HEK293 (cell line): Measurements from ENCODE around the gene S100A2.

ENCODE experiments used
- CTCF ChIA-PET: fragments of 350-600 bp; formaldehyde crosslinking; extraction: SDS; loops from one replicate; lab custom pipeline; 2021; ENCODE audit warnings: antibody characterized with exemption; lab: Yijun Ruan, JAX
- POLR2A ChIA-PET: fragments of 300-600 bp; formaldehyde crosslinking; extraction: SDS; loops from one replicate; lab custom pipeline; 2020; ENCODE audit warnings: antibody characterized with exemption, inconsistent platforms; lab: Yijun Ruan, JAX
- H3K27ac ChIP-seq: fragments of 200-500 bp; sonication (Bioruptor generic); 2 replicates; pipeline ENCODE4 v1.5.1; 2014; ENCODE audit warnings: low read depth, low read length, control low read depth, inconsistent platforms; ENCODE audit errors: extremely low read depth
- H3K36me3 ChIP-seq, 2 experiments: fragments of 200-500 bp in 1 of 2; sonication (Bioruptor generic) in 1 of 2; 1 replicate in 1 of 2; 2 replicates in 1 of 2; pipeline ENCODE4 v1.5.1; 2014 to 2017; ENCODE audit warnings: inconsistent platforms in 2 of 2, low read length in 2 of 2; ENCODE audit not compliant: control insufficient read depth in 2 of 2, insufficient read depth in 1 of 2
- H3K4me1 ChIP-seq: fragments of 200-500 bp; sonication (Bioruptor generic); 2 replicates; pipeline ENCODE4 v1.5.1; 2014; ENCODE audit warnings: mild to moderate bottlenecking, low read length, inconsistent platforms; ENCODE audit not compliant: control insufficient read depth, insufficient read depth
- H3K4me3 ChIP-seq: 2 replicates; pipeline ENCODE4 v1.5.1; 2011; ENCODE audit warnings: low read depth, mild to moderate bottlenecking, control low read depth, low read length, moderate library complexity
- H3K9me3 ChIP-seq: fragments of 200-500 bp; sonication (Bioruptor generic); 2 replicates; pipeline ENCODE4 v1.5.1; 2014; ENCODE audit warnings: low read depth, low read length, inconsistent platforms; ENCODE audit not compliant: control insufficient read depth, insufficient read depth
- EGR2 ChIP-seq: fragments of 450-650 bp; formaldehyde crosslinking; IDR thresholded peaks from 2 replicates; pipeline ENCODE4 v1.5.1; 2016; ENCODE audit warnings: low read depth, missing biosample characterization, missing genetic modification characterization
- KLF17 ChIP-seq: fragments of 450-650 bp; formaldehyde crosslinking; IDR thresholded peaks from 2 replicates; pipeline ENCODE4 v1.5.1; 2016; ENCODE audit warnings: missing biosample characterization, missing genetic modification characterization
- SP7 ChIP-seq: fragments of 450-650 bp; formaldehyde crosslinking; IDR thresholded peaks from 2 replicates; pipeline ENCODE4 v1.5.1; 2016; ENCODE audit warnings: missing biosample characterization, missing genetic modification characterization
- ZBTB10 ChIP-seq: fragments of 450-650 bp; formaldehyde crosslinking; IDR thresholded peaks from 2 replicates; pipeline ENCODE4 v1.5.1; 2016; ENCODE audit warnings: missing biosample characterization, missing genetic modification characterization
- ZBTB11 ChIP-seq: fragments of 450-650 bp; formaldehyde crosslinking; conservative IDR thresholded peaks from 2 replicates; pipeline ENCODE4 v1.5.1; 2016; ENCODE audit warnings: low read depth, missing biosample characterization, missing genetic modification characterization
- ZFP69B ChIP-seq: fragments of 450-650 bp; formaldehyde crosslinking; IDR thresholded peaks from 2 replicates; pipeline ENCODE4 v1.5.1; 2016; ENCODE audit warnings: missing biosample characterization, missing genetic modification characterization
- ZNF214 ChIP-seq: fragments of 450-650 bp; formaldehyde crosslinking; IDR thresholded peaks from 2 replicates; pipeline ENCODE4 v1.5.1; 2017; ENCODE audit warnings: missing biosample characterization, mild to moderate bottlenecking, missing genetic modification characterization, borderline replicate concordance
- ZNF239 ChIP-seq: fragments of 450-650 bp; formaldehyde crosslinking; IDR thresholded peaks from 2 replicates; pipeline ENCODE4 v1.5.1; 2016; ENCODE audit warnings: missing biosample characterization, missing genetic modification characterization
- ZNF248 ChIP-seq: fragments of 450-650 bp; formaldehyde crosslinking; IDR thresholded peaks from 2 replicates; pipeline ENCODE4 v1.5.1; 2017; ENCODE audit warnings: missing biosample characterization, missing genetic modification characterization
- ZNF280D ChIP-seq: fragments of 450-650 bp; formaldehyde crosslinking; IDR thresholded peaks from 2 replicates; pipeline ENCODE4 v1.5.1; 2016; ENCODE audit warnings: missing biosample characterization, missing genetic modification characterization
- ZNF324 ChIP-seq: fragments of 450-650 bp; formaldehyde crosslinking; IDR thresholded peaks from 2 replicates; pipeline ENCODE4 v1.5.1; 2016; ENCODE audit warnings: missing biosample characterization, missing genetic modification characterization
- ZNF350 ChIP-seq: fragments of 450-650 bp; formaldehyde crosslinking; IDR thresholded peaks from 2 replicates; pipeline ENCODE4 v1.5.0; 2017; ENCODE audit warnings: missing biosample characterization, mild to moderate bottlenecking, missing genetic modification characterization
- ZNF404 ChIP-seq: fragments of 450-650 bp; formaldehyde crosslinking; IDR thresholded peaks from 2 replicates; pipeline ENCODE4 v1.5.1; 2017; ENCODE audit warnings: missing biosample characterization, missing genetic modification characterization
- ZNF514 ChIP-seq: fragments of 450-650 bp; formaldehyde crosslinking; IDR thresholded peaks from 2 replicates; pipeline ENCODE4 v1.5.1; 2016; ENCODE audit warnings: missing biosample characterization, missing genetic modification characterization
- ZNF558 ChIP-seq: fragments of 450-650 bp; formaldehyde crosslinking; IDR thresholded peaks from 2 replicates; pipeline ENCODE4 v1.5.1; 2016; ENCODE audit warnings: missing biosample characterization, missing genetic modification characterization
- ZNF561 ChIP-seq: fragments of 450-650 bp; IDR thresholded peaks from 2 replicates; pipeline ENCODE4 v1.5.1; 2018; ENCODE audit warnings: missing biosample characterization, missing genetic modification characterization, borderline replicate concordance
- ZNF580 ChIP-seq: fragments of 450-650 bp; formaldehyde crosslinking; IDR thresholded peaks from 2 replicates; pipeline ENCODE4 v1.5.1; 2016; ENCODE audit warnings: missing biosample characterization, missing genetic modification characterization
- ZNF654 ChIP-seq: fragments of 450-650 bp; formaldehyde crosslinking; IDR thresholded peaks from 2 replicates; pipeline ENCODE4 v1.5.1; 2016; ENCODE audit warnings: low read depth, missing biosample characterization, missing genetic modification characterization
- ZNF777 ChIP-seq: fragments of 450-650 bp; formaldehyde crosslinking; IDR thresholded peaks from 2 replicates; pipeline ENCODE4 v1.5.1; 2017; ENCODE audit warnings: missing biosample characterization, missing genetic modification characterization, borderline replicate concordance
- ZNF843 ChIP-seq: fragments of 450-650 bp; formaldehyde crosslinking; IDR thresholded peaks from 2 replicates; pipeline ENCODE4 v1.5.1; 2016; ENCODE audit warnings: missing biosample characterization, missing genetic modification characterization

Gene S100A2

GRCh38 chr1:153614189-153614900 lies 48.7 kb upstream of the S100A2 start (continued):
- TF ChIP-seq ZBTB11 (no peak), ZNF777 (tag by site-specific recombination) (no peak), ZNF514 (tag by site-specific recombination) (no peak)
- TF ChIP-seq, all 188 proteins: peak for 0

- no peaks in the 10 kb centered on the region for H3K4me1 ChIP-seq
- ChIA-PET POLR2A (interaction anchor here (1.9 to 3.3 kb wide), 2 partner anchors 14 to 20 kb away, joined by 10 to 24 read pairs; partner anchors contain the start of genes CHTOP, S100A1 and S100A13), CTCF (interaction anchor here (1.0 to 4.8 kb wide), 2 partner anchors 14 to 41 kb away, joined by 3 to 28 read pairs; partner anchors contain the start of genes S100A1 and S100A13)
- no peak for TF ChIP-seq ZNF214 (tag by site-specific recombination)
- no peak for TF ChIP-seq ZNF239 (tag by site-specific recombination)
- TF ChIP-seq ZNF580 (tag by site-specific recombination): no peak
- TF ChIP-seq ZNF280D: no peak
- TF ChIP-seq ZNF654 (tag by site-specific recombination): no peak
- no peak for TF ChIP-seq ZNF558 (tag by site-specific recombination)
- no peak for TF ChIP-seq ZNF404 (tag by site-specific recombination)
- no peak for TF ChIP-seq KLF17 (tag by site-specific recombination)
- TF ChIP-seq ZNF350 (tag by site-specific recombination): no peak
- TF ChIP-seq ZNF843: no peak
- TF ChIP-seq ZBTB10 (tag by site-specific recombination): no peak
- no peak for TF ChIP-seq ZNF324 (tag by site-specific recombination)
- no peak for TF ChIP-seq ZNF561 (tag by site-specific recombination)
- TF ChIP-seq ZNF248 (tag by site-specific recombination): no peak
- TF ChIP-seq EGR2 (tag by site-specific recombination): no peak
- TF ChIP-seq ZFP69B (tag by site-specific recombination): no peak
- TF ChIP-seq SP7 (tag by site-specific recombination): no peak
- peaks cover 0 to 3% of the 10 kb centered on the region in 2 experiments; a peak in 1 of 3 replicates for H3K36me3 ChIP-seq
- H3K4me3 ChIP-seq: no peak overlapping the region
- H3K9me3 ChIP-seq: no peaks in the 10 kb centered on the region
- H3K27ac ChIP-seq: no peak overlapping the region
Measured at GRCh38 chr1:153613406-153613805, 47.8 kb upstream of the S100A2 start.
